ENCODE data around the gene ZBTB11.
"Not testable (repeated sequence)": the region's sequence is repeated elsewhere in the genome, so short reads cannot be mapped to it uniquely, and the experiment has no call there.

The ZBTB11 gene, protein sequence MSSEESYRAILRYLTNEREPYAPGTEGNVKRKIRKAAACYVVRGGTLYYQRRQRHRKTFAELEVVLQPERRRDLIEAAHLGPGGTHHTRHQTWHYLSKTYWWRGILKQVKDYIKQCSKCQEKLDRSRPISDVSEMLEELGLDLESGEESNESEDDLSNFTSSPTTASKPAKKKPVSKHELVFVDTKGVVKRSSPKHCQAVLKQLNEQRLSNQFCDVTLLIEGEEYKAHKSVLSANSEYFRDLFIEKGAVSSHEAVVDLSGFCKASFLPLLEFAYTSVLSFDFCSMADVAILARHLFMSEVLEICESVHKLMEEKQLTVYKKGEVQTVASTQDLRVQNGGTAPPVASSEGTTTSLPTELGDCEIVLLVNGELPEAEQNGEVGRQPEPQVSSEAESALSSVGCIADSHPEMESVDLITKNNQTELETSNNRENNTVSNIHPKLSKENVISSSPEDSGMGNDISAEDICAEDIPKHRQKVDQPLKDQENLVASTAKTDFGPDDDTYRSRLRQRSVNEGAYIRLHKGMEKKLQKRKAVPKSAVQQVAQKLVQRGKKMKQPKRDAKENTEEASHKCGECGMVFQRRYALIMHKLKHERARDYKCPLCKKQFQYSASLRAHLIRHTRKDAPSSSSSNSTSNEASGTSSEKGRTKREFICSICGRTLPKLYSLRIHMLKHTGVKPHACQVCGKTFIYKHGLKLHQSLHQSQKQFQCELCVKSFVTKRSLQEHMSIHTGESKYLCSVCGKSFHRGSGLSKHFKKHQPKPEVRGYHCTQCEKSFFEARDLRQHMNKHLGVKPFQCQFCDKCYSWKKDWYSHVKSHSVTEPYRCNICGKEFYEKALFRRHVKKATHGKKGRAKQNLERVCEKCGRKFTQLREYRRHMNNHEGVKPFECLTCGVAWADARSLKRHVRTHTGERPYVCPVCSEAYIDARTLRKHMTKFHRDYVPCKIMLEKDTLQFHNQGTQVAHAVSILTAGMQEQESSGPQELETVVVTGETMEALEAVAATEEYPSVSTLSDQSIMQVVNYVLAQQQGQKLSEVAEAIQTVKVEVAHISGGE

DNA sequence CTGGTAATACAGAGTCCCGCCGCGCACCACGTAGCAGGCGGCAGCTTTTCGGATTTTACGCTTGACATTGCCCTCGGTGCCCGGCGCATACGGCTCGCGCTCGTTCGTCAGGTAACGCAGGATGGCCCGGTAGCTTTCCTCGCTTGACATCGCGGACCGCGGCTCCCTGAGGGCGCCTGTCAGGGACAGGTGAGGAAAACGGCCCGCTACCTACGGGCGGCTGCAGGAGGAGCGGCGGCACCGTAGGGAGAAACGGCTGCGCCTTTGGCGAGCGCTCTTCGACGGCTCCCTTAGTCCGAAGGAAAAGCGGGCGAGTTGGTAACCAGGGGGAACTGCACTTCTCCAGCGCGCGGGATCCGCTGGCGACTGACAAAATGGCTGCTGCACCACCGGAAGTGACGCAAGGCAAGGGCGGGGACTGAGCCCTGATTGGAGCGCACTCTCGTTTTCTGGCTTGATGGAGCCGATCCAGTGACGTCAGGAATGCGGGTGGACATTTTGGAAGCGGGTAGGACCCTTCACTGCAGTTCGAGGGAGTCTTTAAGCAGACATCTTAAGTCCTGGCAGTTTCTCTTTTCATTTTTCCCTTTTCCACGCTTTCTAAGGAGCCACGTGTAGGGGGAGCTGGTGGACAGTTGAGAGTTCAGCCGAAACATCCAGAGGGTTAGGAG is at the start of gene ZBTB11:
TSS of gene ZBTB11 (minus strand) at position 368 of the 671 bp plus-strand sequence. CDS start at position 150, 218 bp downstream.
- peak; percentile 100 for DNase-seq

DNA sequence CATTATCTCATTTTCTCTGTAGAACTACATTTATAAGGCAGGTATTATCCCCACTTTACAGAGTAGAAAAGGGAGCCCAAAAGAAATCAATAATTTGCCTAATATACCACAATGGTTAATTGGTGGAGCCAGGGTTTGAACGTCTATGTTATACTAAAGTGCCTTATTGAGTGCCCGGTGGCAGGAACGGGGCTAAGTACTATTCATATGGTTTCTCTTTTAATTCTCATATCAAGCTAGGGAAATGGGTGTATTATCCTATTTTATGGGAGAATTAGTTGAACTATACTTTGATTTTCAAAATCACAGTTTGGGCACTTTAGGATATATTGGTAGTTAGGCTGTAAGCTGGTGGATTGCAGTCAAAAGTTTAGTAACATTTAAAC is 49.0 kb upstream of the ZBTB11 start:
- no peak for DNase-seq

DNA sequence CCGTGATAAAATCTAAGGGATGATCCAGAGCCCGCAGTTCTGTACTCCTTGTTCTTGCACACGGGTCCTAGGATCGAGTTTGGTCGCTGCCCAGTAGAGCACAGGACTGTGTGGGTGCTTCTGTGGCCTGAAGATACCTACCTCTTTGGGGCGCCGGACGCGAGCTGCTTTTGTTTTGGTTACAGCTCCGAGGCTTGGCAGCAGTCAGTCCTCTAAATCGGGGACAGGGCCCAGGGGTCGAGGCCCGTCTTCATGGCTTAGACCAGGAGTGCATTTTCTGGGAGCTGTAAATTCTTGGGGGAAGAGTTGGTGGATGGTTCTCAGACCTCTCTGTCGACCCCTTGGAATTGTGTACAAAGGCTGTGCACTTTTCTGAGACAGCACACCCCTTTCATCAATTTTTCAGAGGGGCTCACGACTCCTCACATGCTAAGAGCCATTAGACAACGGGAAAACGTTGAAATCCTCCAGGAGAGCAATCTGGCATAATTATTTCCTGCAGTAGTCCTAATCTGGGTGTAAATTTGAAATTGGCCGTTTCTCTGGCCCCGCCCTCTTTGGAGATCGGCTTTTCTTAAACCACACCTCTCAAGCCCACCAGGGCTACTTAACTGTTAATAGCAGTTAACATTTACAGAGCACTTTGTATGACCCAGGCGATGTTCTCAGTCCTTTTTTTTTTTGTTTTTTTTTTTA is 48.4 kb upstream of the ZBTB11 start:
- peak; percentile 31 for DNase-seq

DNA sequence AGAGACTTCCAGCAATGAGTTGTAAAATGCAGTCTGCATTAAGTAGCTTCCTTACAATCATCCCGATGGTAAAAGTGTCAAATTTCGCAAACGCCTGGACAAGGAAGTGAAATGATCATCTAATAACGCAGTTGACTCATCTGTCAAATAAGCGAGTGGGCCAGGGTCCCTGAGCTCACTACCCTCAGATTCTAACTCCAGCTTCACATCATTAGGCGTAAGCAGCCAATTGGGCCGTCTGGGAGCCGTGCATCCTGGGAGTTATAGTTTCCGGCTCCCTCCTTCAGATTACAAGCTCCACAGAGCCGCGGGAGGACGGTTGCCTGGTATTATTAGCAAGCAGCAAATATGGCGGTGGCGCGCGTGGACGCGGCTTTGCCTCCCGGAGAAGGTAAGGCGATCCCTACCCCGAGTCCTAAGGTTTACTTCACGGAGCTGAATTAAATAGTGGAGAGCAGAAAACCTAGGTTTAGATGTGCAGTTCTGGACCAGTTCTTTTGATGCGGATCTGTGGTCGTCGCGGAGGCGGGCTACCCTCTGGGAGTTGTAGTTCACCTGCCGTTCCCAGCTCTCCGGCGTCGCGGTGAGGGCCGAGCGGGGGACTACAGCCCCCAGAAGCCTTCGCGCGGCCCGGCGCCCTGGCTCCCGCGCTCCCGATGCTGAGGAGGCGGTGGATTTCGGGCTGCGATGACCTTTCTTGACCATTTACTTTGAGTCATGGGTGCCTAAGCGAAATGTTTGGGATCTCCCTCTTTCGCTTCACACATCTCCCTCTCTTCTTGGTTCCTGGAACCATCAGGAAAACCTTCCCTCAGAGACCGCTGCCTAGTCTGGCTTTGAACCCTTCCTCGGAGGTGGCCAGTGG is 47.6 kb upstream of the ZBTB11 start, which contains the start of gene CEP97:
TSS of gene CEP97 (plus strand) at position 286 of the 865 bp plus-strand sequence. CDS start at position 349, 63 bp downstream.
- DNase-seq = peak; percentile 91

DNA sequence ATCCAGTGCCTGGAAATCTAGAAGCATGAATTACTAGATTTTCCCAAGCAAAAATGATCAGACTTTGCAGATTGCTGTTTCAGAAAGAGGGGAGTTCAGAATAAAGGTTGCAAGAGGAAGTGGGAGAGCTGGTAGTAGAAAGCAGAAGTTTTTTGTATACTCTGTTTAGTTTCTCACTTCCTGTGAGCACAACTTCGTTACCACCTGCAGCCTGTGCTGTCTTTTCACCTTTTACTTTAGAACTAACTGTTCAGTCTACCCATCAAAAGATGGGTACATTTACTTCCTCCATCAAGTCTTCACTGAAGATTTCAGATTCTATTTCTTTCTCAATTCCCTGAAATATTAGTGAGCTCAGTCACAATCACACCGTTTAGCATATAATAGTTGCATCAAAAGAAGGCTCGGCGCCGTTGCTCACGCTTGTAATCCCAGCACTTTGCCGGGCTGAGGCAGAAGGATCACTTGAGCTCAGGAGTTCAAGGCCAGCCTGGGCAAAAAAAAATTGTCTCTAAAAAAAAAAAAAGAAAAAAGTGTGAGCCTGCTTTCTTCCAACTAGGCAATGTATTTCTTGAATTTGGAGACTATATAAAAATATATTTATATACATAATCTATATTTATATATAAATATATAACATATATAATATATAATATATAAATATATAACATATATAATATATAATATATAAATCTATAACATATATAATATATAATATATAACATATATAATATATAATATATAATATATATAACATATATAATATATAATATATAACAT is 45.7 kb upstream of the ZBTB11 start:
- no peak for DNase-seq

DNA sequence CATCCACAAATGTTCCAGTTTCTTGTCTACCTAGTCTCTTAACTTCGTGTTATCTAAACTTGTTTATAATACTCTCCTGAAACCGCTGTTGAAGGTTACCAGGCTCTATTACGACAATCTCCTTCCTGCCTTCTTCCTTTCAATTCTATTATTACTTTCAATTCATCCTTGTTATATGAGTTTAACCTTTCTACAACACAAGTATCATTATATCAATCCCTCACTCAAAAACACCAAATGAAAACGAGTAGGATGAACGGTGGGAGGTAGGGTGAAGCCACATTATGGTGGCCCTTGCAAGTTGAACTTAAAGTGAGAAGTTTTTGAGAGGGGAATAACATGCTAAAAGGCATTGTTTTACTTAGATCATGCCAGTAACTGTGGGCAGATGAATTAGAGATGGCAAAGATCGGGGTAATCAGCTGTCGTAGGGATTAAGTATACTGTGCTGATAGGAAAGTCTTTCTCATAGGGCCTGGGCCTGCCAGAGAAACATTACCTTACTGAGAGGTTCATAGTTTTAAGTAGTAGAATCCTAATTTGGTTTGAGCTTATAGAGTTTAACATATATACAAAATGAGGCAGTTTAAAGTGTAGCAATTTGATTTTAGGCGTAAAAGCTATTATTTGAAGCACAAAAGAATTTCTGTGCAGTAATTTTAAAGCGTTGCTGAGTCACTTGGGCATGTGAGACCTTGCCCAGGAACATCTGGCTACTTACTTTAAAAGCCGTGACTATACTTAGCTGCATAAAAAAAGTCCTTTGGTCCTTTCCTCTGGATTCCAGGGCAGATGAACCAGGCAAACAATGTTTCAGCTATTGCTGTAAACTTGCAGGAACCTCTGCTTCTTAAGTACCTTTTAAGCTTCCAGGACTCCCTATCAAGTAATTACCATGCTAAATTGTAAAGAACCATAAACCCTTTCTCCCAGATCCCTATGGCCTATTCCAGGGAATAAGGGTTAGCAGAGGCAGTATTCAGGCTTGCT is 44.2 kb upstream of the ZBTB11 start:
- peak; percentile 33 for DNase-seq

DNA sequence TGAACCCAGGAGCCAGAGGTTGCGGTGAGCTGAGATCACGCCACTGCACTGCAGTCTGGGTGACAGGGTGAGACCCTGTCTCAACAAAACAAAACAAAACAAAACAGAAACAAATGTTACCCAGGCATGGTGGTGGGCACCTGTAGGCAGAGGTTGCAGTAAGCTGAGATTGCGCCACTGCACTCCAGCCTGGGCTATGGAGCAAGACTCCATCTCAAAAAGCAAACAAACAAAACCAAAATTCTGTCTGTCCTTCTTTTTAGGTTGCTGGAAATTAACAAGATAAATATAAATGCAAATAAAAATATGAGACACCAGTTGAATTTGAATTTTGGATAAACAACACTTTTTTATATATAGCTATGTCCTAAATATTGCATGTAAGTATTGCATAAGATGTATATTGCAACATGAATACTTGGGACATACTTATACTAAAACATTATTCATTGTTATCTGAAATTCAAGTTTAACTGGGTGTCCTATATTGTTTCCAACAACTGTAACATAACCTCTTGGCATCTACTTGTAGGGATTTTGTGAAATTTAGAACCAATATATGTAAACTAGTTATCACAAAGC is 42.8 kb upstream of the ZBTB11 start:
- no peak for DNase-seq

DNA sequence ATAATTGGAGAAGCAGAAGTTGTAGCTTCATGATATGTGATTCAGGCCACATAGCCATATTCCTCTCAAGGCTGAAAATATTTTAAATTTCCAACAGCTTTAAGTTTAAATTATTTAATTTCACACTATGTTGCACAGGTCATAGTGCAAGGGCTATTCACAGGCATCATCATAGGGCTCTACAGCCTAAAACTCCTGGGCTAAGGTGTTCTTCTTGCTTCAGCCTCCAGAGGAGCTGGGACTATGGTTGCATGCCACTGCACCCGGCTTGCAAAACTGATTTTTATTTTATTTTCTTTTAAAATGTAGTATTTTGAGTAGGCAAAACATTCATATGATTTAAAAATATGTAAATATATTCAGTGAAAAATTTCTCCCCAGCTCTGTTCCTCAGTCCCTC is 41.5 kb upstream of the ZBTB11 start:
- DNase-seq = no peak

DNA sequence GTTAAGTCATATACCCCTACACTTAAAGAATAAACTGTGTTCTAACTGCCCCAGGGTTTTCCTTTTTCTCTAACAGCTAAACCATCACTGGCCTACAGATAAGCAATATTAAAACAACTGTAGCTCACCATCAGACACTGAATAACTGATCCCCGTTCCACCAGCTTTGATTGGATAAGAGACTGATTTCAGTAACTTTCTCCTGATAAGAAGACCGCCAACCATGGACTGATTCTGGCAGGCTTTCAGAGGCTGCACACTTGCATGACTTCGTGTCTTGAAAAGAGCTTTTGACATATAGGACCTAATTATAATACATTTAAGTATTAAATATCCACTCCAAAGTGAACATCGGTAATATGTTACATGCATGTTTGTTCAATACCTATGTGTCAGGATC is 32.2 kb upstream of the ZBTB11 start:
- DNase-seq = no peak

DNA sequence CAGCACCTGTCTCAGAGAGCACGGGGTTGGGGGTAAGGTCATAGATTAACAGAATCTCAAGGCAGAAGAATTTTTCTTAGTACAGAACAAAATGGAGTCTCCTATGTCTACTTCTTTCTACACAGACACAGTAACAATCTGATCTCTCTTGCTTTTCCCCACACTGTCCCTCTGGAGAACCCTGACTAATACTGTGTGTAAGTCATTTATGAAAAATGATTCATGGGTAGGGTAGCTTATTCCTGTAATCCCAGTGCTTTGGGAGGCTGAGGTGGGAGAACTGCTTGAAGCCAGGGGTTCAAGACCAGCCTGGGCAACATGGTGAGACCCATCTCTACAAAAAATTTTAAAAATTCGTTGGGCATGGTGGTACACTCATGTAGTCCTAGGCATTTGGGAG is 27.7 kb upstream of the ZBTB11 start:
- DNase-seq = not testable (repeated sequence)

DNA sequence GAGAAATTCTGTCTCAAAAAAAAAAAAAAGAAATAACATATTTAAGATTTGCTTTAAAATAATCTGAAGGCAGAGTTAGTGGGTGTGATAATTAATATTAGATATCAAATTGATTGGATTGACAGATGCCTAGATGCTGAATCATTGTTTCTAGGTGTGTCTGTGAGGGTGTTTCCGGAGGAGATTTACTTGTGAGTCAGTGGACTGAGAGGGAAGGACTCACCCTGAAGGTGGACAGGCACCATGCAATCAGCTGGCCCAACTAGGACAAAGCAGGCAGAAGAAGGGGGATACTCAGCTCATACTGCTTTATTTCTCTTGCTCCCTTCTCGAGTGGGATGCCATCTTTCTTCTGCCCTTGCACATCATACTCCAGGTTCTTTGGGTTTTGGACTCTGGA is 26.2 kb upstream of the ZBTB11 start:
- no peak for DNase-seq

DNA sequence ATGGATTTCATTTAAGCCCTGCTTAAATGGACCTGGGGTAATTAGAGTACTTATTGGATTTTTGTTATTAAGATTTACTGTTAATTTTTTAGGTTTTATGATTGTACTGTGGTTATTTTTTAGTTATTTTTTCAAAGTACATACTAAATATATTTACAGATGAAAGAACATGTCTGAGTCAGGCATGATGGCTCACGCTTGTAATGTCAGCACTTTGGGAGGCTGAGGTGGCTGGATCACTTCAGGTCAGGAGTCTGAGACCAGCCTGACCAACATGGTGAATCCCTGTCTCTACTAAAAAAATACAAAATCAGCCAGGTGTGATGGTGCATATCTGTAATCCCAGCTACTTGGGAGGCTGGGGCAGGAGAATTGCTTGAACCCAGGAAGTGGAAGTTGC is 25.8 kb upstream of the ZBTB11 start:
- DNase-seq = no peak

DNA sequence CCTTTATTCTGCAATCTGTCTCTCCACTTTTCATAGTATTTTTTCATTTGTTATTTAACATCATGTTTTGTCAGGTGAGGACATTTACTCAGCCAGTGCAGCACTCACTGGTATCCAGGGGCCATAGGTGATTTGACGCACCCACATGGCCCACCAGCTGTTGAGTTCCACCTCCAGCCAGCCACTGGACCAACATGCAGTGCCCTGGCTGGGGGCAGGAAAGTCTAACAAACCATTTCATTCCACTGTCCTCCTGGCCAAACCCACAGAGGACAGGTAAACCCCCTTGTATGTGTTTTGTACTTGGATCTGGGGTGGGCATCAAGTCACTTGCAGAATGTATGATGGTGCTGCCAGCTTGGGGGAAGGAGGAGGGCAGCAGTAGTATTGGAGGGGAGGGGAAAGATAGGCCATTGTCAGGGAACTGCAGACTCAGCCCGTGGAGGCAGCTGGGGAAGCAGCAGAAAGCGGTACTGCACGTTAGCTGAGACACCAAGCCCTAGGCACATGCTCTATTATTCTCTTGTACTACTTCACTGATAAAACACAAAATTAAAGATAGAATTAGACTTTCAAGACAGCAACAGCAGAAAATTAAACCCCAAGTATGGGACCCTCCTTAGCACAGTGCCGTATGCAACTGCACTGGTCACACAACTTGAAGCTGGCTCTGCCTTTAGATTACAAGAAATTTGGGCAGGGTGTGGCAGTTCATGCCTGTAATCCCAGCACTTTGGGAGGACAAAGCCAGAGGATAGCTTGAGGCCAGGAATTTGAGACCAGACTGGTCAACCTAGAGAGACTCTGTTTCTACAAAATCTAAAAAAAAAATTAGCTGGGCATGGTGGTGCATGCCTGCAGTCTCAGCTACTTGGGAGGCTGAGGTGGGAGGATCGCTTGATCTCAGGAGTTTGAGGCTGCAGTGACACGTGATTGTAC is 25.0 kb upstream of the ZBTB11 start:
- DNase-seq = no peak

DNA sequence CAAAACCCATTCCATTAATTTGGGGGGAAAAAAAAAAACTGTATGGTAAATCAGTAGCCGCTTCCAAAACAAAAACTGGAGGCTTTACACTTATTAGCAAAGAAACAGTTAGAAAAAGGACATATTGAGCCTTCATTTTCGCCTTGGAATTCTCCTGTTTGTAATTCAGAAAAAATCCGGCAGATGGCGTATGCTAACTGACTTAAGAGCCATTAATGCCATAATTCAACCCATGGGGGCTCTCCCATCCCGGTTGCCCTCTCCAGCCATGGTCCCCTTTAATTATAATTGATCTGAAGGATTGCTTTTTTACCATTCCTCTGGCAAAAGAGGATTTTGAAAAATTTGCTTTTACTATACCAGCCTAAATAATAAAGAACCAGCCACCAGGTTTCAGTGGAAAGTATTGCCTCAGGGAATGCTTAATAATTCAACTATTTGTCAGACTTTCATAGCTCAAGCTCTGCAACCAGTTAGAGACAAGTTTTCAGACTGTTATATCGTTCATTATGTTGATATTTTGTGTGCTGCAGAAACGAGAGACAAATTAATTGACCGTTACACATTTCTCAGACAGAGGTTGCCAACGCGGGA is 18.9 kb upstream of the ZBTB11 start:
- DNase-seq = peak; percentile 56

DNA sequence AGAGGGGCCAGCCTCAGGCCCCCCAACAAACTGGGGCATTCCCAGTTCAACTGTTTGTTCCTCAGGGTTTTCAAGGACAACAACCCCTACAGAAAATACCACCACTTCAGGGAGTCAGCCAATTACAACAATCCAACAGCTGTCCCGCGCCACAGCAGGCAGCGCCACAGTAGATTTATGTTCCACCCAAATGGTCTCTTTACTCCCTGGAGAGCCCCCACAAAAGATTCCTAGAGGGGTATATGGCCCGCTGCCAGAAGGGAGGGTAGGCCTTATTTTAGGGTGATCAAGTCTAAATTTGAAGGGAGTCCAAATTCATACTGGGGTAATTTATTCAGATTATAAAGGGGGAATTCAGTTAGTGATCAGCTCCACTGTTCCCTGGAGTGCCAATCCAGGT is 17.9 kb upstream of the ZBTB11 start:
- DNase-seq = not testable (repeated sequence)

DNA sequence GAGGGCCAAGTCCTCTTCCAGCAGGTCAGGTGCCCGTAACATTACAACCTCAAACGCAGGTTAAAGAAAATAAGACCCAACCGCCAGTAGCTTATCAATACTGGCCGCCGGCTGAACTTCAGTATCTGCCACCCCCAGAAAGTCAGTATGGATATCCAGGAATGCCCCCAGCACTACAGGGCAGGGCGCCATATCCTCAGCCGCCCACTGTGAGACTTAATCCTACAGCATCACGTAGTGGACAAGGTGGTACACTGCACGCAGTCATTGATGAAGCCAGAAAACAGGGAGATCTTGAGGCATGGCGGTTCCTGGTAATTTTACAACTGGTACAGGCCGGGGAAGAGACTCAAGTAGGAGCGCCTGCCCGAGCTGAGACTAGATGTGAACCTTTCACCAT is 16.6 kb upstream of the ZBTB11 start:
- DNase-seq = peak; percentile 36
